Activated naive CD4-positive, alpha-beta T cell treated with anti-CD3 and anti-CD28 coated beads for 36 hours (primary cell): ENCODE measurements around the gene TMEM250. TPM values are rescaled to one million over a fixed set of nuclear protein-coding genes. Genes with fewer than 3 reads are reported as not detected.

Experiments used
- CTCF ChIA-PET: fragments of 350-600 bp; sonication (Branson Sonifier 250); formaldehyde crosslinking; loops from one replicate; lab custom pipeline; 2021; ENCODE audit warnings: antibody characterized with exemption; lab: Charles Lee
- DNase-seq: peaks from one replicate; pipeline ENCODE4 v3.0.0-alpha.2; 2020
- H3K27ac Mint-ChIP-seq: one replicate; pipeline ENCODE4 v1.8.0; 2021; ENCODE audit warnings: mild to moderate bottlenecking, mixed read lengths
- H3K27me3 Mint-ChIP-seq: one replicate; pipeline ENCODE4 v1.8.0; 2021; ENCODE audit warnings: low read depth, mixed read lengths
- H3K36me3 Mint-ChIP-seq: one replicate; pipeline ENCODE4 v1.8.0; 2021; ENCODE audit warnings: low read depth, mixed read lengths
- H3K4me1 Mint-ChIP-seq: one replicate; pipeline ENCODE4 v1.8.0; 2021; ENCODE audit warnings: low read depth, mixed read lengths
- H3K4me3 Mint-ChIP-seq: one replicate; pipeline ENCODE4 v1.8.0; 2021; ENCODE audit warnings: mild to moderate bottlenecking, moderate library complexity, mixed read lengths
- H3K9me3 Mint-ChIP-seq: one replicate; pipeline ENCODE4 v1.8.0; 2021; ENCODE audit warnings: mixed read lengths
- intact Hi-C: fragments of 100-400 bp; cut with micrococcal nuclease; formaldehyde crosslinking; loops from one replicate; pipeline ENCODE4 v1.15.1; 2023
- total RNA-seq, 2 experiments: library from RNA; stranded (reverse); gene quantifications; one replicate each; pipeline ENCODE4 v1.2.3, GENCODE V29; 2021

The TMEM250 gene
- total RNA-seq, 2 experiments from 2014 or later, result 20.7 to 22.2 TPM

GRCh38 chr9:136079916-136080246 is 38.8 kb downstream of the TMEM250 start:
- DNase-seq, result no peak
- CTCF ChIA-PET, result no interaction called here
- Mint-ChIP-seq H3K4me1 (peaks cover 20% of the 10 kb centered on the region), H3K9me3 (no peaks in the 10 kb centered on the region), H3K27ac (no peak overlapping the region), H3K36me3 (no peaks in the 10 kb centered on the region), H3K27me3 (no peaks in the 10 kb centered on the region), H3K4me3 (no peak overlapping the region)
- intact Hi-C loops, result no loop called here

DNA sequence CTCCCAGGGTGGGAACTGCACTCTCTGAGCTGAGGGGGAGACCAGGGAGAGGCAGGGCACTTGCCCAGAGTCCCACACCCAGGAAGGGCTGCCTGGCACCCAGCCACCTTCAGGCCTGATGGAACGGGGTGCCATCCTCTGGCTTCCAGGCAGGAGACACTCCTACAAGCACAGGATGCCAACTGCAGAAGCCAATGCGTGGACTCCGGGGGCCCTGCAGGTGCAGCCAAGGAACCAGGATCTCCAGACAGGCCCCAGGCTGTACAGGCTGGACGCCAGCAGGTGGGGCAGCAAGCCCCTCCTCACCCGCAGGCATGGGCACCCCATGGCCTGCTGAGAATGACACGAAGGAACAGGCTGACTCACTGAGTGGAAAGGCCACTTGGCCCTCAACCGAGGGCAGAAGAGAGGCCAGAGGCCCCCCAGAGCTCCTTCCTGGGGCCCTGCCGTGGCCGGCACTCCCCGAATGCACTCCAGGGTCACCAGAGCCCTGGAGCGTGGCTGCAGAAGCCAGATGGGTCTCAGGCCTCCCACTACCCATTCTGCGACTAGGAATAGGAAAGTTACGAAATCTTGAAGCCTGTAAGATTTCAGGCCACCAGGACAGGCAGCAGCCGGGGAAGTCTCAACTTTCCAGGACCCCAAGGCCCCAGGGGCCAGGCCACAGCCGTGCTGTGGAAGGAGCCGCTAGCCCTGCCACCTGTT is 39.3 kb downstream of the TMEM250 start:
- H3K9me3 Mint-ChIP-seq, result no peaks in the 10 kb centered on the region
- intact Hi-C loops, result no loop called here
- H3K4me3 Mint-ChIP-seq, result no peak overlapping the region
- no peaks in the 10 kb centered on the region for H3K27me3 Mint-ChIP-seq
- peaks cover 15% of the 10 kb centered on the region for H3K4me1 Mint-ChIP-seq
- CTCF ChIA-PET, result no interaction called here
- no peak for DNase-seq
- H3K36me3 Mint-ChIP-seq, result no peaks in the 10 kb centered on the region
- H3K27ac Mint-ChIP-seq, result no peak overlapping the region

DNA sequence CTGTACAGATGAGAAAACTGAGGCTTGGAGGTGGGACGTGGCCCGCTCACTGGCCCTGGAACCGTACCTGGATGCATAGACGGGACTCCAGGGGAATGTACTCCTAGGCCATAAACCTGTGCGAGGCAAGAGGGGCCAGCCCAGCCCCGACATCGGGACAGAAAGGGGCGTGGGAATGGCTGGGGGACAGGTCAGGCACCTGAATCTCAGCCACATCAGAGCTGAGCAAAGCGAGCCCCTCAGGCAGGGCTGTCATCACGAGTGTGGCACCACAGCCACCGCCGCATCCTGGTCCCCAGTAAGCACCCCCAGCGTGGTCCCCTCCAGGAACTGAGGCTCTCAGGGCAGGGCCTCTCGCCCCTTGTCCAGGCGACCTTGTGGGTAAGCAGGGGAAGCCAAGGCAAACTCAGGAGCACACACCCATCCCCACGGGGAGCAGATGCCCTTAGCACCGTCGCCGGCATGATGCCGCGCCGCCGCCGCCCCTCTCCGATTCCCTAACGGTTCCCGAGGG is 40.1 kb downstream of the TMEM250 start:
- peaks cover 14% of the 10 kb centered on the region for H3K4me1 Mint-ChIP-seq
- H3K27me3 Mint-ChIP-seq, result no peaks in the 10 kb centered on the region
- H3K4me3 Mint-ChIP-seq, result no peak overlapping the region
- H3K27ac Mint-ChIP-seq, result no peak overlapping the region
- intact Hi-C loops, result no loop called here
- no peak for DNase-seq
- H3K36me3 Mint-ChIP-seq, result no peaks in the 10 kb centered on the region
- no peaks in the 10 kb centered on the region for H3K9me3 Mint-ChIP-seq
- CTCF ChIA-PET, result no interaction called here

GRCh38 chr9:136078024-136078423 is 40.7 kb downstream of the TMEM250 start:
- intact Hi-C loops, result no loop called here
- H3K27me3 Mint-ChIP-seq, result no peaks in the 10 kb centered on the region
- no peaks in the 10 kb centered on the region for H3K36me3 Mint-ChIP-seq
- CTCF ChIA-PET, result no interaction called here
- no peak overlapping the region for H3K4me3 Mint-ChIP-seq
- H3K4me1 Mint-ChIP-seq, result peaks cover 14% of the 10 kb centered on the region
- no peak overlapping the region for H3K27ac Mint-ChIP-seq
- no peak for DNase-seq
- no peaks in the 10 kb centered on the region for H3K9me3 Mint-ChIP-seq

DNA sequence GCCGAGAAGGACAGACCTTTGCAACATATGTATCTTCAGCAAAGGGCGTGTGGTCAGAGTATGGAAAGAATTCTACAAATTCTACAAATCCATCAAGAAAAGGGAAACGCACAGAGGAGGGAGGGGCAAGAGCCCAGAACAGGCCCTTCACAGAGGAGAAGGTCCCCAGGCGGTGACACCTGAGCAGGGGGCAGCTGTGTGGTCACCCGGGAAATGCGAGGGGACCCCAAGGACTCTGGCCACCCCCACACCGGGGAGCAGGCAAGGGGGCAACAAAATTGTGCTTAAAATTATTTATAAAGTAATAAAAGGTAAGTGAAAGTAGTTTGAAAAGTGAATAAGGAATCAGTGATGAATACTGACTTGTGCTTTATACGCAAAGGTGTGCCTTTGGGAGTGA is 41.2 kb downstream of the TMEM250 start:
- Mint-ChIP-seq H3K27ac (no peak overlapping the region), H3K36me3 (no peaks in the 10 kb centered on the region), H3K27me3 (no peaks in the 10 kb centered on the region), H3K4me1 (peaks cover 11% of the 10 kb centered on the region), H3K4me3 (no peak overlapping the region), H3K9me3 (no peaks in the 10 kb centered on the region)
- no peak for DNase-seq
- intact Hi-C loops, result no loop called here
- CTCF ChIA-PET, result no interaction called here

- CTCF ChIA-PET, result no interaction called here
- Mint-ChIP-seq H3K27me3 (no peaks in the 10 kb centered on the region), H3K9me3 (no peaks in the 10 kb centered on the region), H3K4me3 (peak overlapping the region; percentile 42), H3K4me1 (peaks cover 11% of the 10 kb centered on the region), H3K36me3 (no peaks in the 10 kb centered on the region), H3K27ac (no peak overlapping the region)
- intact Hi-C loops, result no loop called here
- peak; percentile 49 for DNase-seq
Measured at GRCh38 chr9:136075881-136076678, 42.6 kb downstream of the TMEM250 start.

DNA sequence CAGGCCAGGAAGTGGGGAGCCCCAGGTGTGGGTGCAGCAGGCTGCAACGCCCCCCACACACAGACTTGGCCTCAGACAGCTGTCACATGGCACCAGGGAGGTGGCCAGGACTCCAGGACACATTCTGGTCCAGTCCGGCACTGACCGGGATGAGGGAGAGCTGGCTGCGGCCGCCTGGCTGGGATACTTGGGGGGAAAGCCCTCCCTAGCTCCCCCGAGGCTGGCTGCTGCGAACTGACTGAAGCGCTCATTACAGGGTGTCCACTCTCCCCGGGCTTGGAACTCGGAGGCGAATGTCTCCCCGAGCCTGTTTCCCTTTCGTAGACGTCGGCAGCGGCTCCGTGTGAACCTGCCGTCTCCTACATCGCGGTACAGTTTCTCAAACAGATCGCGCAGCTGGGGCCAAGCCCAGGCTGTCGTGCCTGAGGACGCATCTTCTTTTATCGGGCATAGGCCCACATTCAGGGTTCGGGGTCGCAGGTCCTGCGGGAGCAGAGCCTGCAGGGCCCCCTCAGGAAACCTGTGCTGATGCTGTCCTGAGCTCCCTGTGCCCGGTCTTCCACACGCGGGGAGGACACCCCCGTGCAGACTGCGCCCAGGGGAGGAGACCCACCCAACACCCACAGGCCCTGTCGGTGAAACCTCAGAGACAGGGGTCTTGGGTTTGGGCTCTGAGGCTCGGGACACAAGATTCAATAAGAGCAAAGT is 43.4 kb downstream of the TMEM250 start:
- H3K4me1 Mint-ChIP-seq, result peaks cover 11% of the 10 kb centered on the region
- H3K27ac Mint-ChIP-seq, result no peak overlapping the region
- no peak for DNase-seq
- H3K9me3 Mint-ChIP-seq, result no peaks in the 10 kb centered on the region
- no peaks in the 10 kb centered on the region for H3K27me3 Mint-ChIP-seq
- CTCF ChIA-PET, result no interaction called here
- H3K4me3 Mint-ChIP-seq, result no peak overlapping the region
- intact Hi-C loops, result no loop called here
- H3K36me3 Mint-ChIP-seq, result no peaks in the 10 kb centered on the region

DNA sequence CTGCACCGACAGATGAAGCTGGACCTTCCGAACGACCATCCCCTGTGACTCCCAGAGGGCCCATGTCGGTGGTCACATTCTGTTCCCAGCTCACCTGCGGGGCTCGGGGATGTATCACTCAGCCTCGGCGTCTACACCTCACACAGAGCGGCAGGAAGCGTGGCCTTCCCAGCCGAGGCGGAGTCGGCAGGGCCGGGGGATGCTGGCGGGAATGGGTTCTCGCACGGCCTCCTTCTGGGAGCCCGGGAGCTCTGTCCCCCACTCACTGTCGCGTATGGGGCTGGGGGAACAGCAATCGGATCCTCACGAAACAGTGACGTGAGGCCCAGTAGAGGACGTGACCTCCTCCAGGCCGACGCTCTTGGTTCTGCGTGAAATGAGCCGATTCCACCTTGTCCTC is 44.0 kb downstream of the TMEM250 start:
- intact Hi-C loops, result no loop called here
- no peak for DNase-seq

More for the DNA sequence above, 44.0 kb downstream of the TMEM250 start:
- peaks cover 11% of the 10 kb centered on the region for H3K4me1 Mint-ChIP-seq
- H3K9me3 Mint-ChIP-seq, result no peaks in the 10 kb centered on the region
- H3K36me3 Mint-ChIP-seq, result peaks cover 2% of the 10 kb centered on the region
- H3K4me3 Mint-ChIP-seq, result no peak overlapping the region
- H3K27ac Mint-ChIP-seq, result no peak overlapping the region
- CTCF ChIA-PET, result no interaction called here
- no peaks in the 10 kb centered on the region for H3K27me3 Mint-ChIP-seq

Other genes with a start within 250 kb of the TMEM250 start
- gene CAMSAP1, start 211.3 kb downstream of the TMEM250 start, total RNA-seq, result 10 to 100 TPM; 32.6 to 35.2 TPM
- gene UBAC1, start 157.5 kb downstream of the TMEM250 start, total RNA-seq, result 10 to 100 TPM; 37.2 to 40.0 TPM
- 1 to 10 TPM; 3.4 to 3.5 TPM for gene NACC2, start 23.6 kb downstream of the TMEM250 start, total RNA-seq
- not detected for gene LHX3, start 86.3 kb upstream of the TMEM250 start, total RNA-seq
- gene QSOX2, start 126.9 kb upstream of the TMEM250 start, total RNA-seq, result 10 to 100 TPM; 17.7 to 18.0 TPM
- not detected for gene CCDC187, start 185.2 kb upstream of the TMEM250 start, total RNA-seq
- gene GPSM1, start 208.7 kb upstream of the TMEM250 start, total RNA-seq, result 1 to 10 TPM; 9.0 TPM
- 10 to 100 TPM in 1 of 2 experiments, 1 to 10 TPM in 1; 9.9 to 12.0 TPM for gene DNLZ, start 244.9 kb upstream of the TMEM250 start, total RNA-seq